Measurements from ENCODE around the gene NFASC.

GRCh38 chr1:205041001-205041715 lies 170.5 kb downstream of the NFASC start:
- TF ChIP-seq CTCF (IDR thresholded peaks at IDR 0.05; ENCODE audit: insufficient read depth, low read depth, low read length): no peak
- TF ChIP-seq EZH2 (IDR thresholded peaks at IDR 0.05; ENCODE audit: insufficient read depth, low read length): no peak

Measured in astrocyte (in vitro differentiated cells and primary cell).